K562 (cell line): ENCODE results near the gene GOT2. TPM values are rescaled to one million over a fixed set of nuclear protein-coding genes. Genes with fewer than 3 reads are reported as not detected.

Experiments used
- JUNB ChIP-seq: fragments of 450-650 bp; formaldehyde crosslinking; conservative IDR thresholded peaks from 2 replicates; pipeline ENCODE4 v1.4.0; 2020; ENCODE audit warnings: mild to moderate bottlenecking
- KDM1A ChIP-seq, 2 experiments: fragments of 450-650 bp; IDR thresholded peaks; 2 replicates each; pipeline ENCODE4 v1.6.1; 2016; ENCODE audit warnings: mild to moderate bottlenecking in 2 of 2
- KDM5B ChIP-seq: fragments of 200-600 bp; sonication (generic); IDR thresholded peaks from 2 replicates; pipeline ENCODE4 v1.6.1; 2012; ENCODE audit warnings: low read depth, mild to moderate bottlenecking, moderate library complexity, low read length, control low read depth, inconsistent platforms; ENCODE audit not compliant: insufficient replicate concordance
- KHSRP ChIP-seq: fragments of 450-650 bp; IDR thresholded peaks from 2 replicates; pipeline ENCODE4 v1.6.1; 2017
- KLF16 ChIP-seq: IDR thresholded peaks from 2 replicates; pipeline ENCODE4 v1.6.1; 2016; ENCODE audit warnings: antibody characterized with exemption
- NBN ChIP-seq: fragments of 450-650 bp; IDR thresholded peaks from 2 replicates; pipeline ENCODE4 v1.6.1; 2016; ENCODE audit warnings: low read depth, mild to moderate bottlenecking
- NCOA6 ChIP-seq: fragments of 450-650 bp; IDR thresholded peaks from 2 replicates; pipeline ENCODE4 v1.6.1; 2017; ENCODE audit warnings: mild to moderate bottlenecking
- NFYB ChIP-seq: IDR thresholded peaks from 2 replicates; pipeline ENCODE4 v1.6.1; 2011; ENCODE audit warnings: mild to moderate bottlenecking, moderate library complexity; ENCODE audit not compliant: insufficient read length; ENCODE audit errors: extremely low read depth
- NR3C1 ChIP-seq: sonication (generic); formaldehyde crosslinking; IDR thresholded peaks from 2 replicates; pipeline ENCODE4 v1.8.1; 2022; ENCODE audit warnings: missing genetic modification reagents
- POU5F1 ChIP-seq: fragments of 150-350 bp; IDR thresholded peaks from 2 replicates; pipeline ENCODE4 v1.6.1; 2014; ENCODE audit warnings: borderline replicate concordance, low read length, low read depth, mild to moderate bottlenecking; ENCODE audit not compliant: partially characterized antibody
- PPARD ChIP-seq: fragments of 250-450 bp; sonication (Bioruptor Pico); IDR thresholded peaks from 2 replicates; pipeline ENCODE4 v1.8.0; 2022; ENCODE audit warnings: inconsistent platforms, mild to moderate bottlenecking, moderate library complexity
- TCF7 ChIP-seq: sonication (generic); IDR thresholded peaks from 2 replicates; pipeline ENCODE4 v1.6.1; 2016; ENCODE audit warnings: antibody characterized with exemption, borderline replicate concordance
- ZBTB33 ChIP-seq: sonication (generic); formaldehyde crosslinking; IDR thresholded peaks from 2 replicates; pipeline ENCODE4 v1.8.1; 2023; ENCODE audit warnings: mild to moderate bottlenecking, missing genetic modification reagents
- ZFP36 ChIP-seq: fragments of 150-350 bp; IDR thresholded peaks from 2 replicates; pipeline ENCODE4 v1.6.1; 2018; ENCODE audit warnings: low read length, low read depth; ENCODE audit not compliant: partially characterized antibody
- ZNF436 ChIP-seq: fragments of 250-450, 450-650 bp; sonication (Bioruptor Pico); formaldehyde crosslinking; IDR thresholded peaks from 2 replicates; pipeline ENCODE4 v1.7.0; 2020; ENCODE audit warnings: mild to moderate bottlenecking
- ZNF584 ChIP-seq: fragments of 200-800 bp; sonication (Bioruptor generic); IDR thresholded peaks from 2 replicates; pipeline ENCODE4 v1.6.1; 2016; ENCODE audit warnings: low read depth, mild to moderate bottlenecking, missing genetic modification characterization, missing compliant biosample characterization
- polyA plus RNA-seq, 8 experiments: library from polyadenylated mRNA; depleted of rRNA in 4 of 8; stranded (reverse) in 5 of 8; unstranded in 3 of 8; fragments of >200 nt; fragmentation: Nextera tagmentation in 2 of 8; fragmentation: Illumina TruSeq in 1 of 8; extraction: Ambion mirVana in 2 of 8; extraction: Trizol in 1 of 8; gene quantifications; 2 replicates each; pipeline versions ENCODE4 v1.2.1 to v1.2.3, GENCODE V29; 2011 to 2014; ENCODE audit warnings: inconsistent platforms in 1 of 8, missing spikeins in 1 of 8
- total RNA-seq, 7 experiments: library from RNA; depleted of rRNA in 6 of 7; stranded (reverse); fragments of >200 nt in 6 of 7; fragmentation: Illumina TruSeq in 2 of 7; extraction: Trizol in 2 of 7; gene quantifications; 2 replicates each; pipeline versions ENCODE4 v1.2.1 to v1.2.3, GENCODE V29; 2011 to 2021; ENCODE audit warnings: low replicate concordance in 1 of 7
- TF ChIP-seq, protein P1 (sequence below): sonication (generic); formaldehyde crosslinking; IDR thresholded peaks from 2 replicates; pipeline ENCODE4 v1.8.0; 2022; ENCODE audit warnings: mild to moderate bottlenecking, low read depth, missing genetic modification reagents
- TF ChIP-seq, protein P2 (sequence below): fragments of 250-450 bp; sonication (Bioruptor Pico); IDR thresholded peaks from 2 replicates; pipeline ENCODE4 v1.4.0; 2020

The GOT2 gene
- total and polyA plus RNA-seq, 9 of the 15 experiments (the other 6 are each of a cell fraction or from before 2014, with no cell fraction given) = 43.1 to 190 (median 80.2) TPM

GRCh38 chr16:58733671-58734458 is at the start of gene GOT2 (continued):
- peak; percentile 67 for TF ChIP-seq KDM5B
- TF ChIP-seq ZBTB33 (CRISPR knock-in tag) = peak; percentile 70
- TF ChIP-seq ZNF436 = no peak
- TF ChIP-seq, protein P1, sequence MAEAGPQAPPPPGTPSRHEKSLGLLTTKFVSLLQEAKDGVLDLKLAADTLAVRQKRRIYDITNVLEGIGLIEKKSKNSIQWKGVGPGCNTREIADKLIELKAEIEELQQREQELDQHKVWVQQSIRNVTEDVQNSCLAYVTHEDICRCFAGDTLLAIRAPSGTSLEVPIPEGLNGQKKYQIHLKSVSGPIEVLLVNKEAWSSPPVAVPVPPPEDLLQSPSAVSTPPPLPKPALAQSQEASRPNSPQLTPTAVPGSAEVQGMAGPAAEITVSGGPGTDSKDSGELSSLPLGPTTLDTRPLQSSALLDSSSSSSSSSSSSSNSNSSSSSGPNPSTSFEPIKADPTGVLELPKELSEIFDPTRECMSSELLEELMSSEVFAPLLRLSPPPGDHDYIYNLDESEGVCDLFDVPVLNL (CRISPR knock-in tag) = peak; percentile 70; the same call in 1 of the 2 replicates
- peak; percentile 64; the same call in 1 of the 2 replicates for TF ChIP-seq NR3C1 (CRISPR knock-in tag)
- TF ChIP-seq JUNB (CRISPR knock-in tag) = no peak
- TF ChIP-seq NFYB = no peak
- TF ChIP-seq NBN = peak; percentile 55; the same call in 1 of the 2 replicates
- peak in 1 of 2 experiments; percentile 25; a peak in 1 of 4 replicates for TF ChIP-seq KDM1A (IDR thresholded peaks at IDR 0.05)
- TF ChIP-seq KLF16 = peak; percentile 49; the same call in 1 of the 2 replicates
- TF ChIP-seq NCOA6 = no peak
- TF ChIP-seq, protein P2, sequence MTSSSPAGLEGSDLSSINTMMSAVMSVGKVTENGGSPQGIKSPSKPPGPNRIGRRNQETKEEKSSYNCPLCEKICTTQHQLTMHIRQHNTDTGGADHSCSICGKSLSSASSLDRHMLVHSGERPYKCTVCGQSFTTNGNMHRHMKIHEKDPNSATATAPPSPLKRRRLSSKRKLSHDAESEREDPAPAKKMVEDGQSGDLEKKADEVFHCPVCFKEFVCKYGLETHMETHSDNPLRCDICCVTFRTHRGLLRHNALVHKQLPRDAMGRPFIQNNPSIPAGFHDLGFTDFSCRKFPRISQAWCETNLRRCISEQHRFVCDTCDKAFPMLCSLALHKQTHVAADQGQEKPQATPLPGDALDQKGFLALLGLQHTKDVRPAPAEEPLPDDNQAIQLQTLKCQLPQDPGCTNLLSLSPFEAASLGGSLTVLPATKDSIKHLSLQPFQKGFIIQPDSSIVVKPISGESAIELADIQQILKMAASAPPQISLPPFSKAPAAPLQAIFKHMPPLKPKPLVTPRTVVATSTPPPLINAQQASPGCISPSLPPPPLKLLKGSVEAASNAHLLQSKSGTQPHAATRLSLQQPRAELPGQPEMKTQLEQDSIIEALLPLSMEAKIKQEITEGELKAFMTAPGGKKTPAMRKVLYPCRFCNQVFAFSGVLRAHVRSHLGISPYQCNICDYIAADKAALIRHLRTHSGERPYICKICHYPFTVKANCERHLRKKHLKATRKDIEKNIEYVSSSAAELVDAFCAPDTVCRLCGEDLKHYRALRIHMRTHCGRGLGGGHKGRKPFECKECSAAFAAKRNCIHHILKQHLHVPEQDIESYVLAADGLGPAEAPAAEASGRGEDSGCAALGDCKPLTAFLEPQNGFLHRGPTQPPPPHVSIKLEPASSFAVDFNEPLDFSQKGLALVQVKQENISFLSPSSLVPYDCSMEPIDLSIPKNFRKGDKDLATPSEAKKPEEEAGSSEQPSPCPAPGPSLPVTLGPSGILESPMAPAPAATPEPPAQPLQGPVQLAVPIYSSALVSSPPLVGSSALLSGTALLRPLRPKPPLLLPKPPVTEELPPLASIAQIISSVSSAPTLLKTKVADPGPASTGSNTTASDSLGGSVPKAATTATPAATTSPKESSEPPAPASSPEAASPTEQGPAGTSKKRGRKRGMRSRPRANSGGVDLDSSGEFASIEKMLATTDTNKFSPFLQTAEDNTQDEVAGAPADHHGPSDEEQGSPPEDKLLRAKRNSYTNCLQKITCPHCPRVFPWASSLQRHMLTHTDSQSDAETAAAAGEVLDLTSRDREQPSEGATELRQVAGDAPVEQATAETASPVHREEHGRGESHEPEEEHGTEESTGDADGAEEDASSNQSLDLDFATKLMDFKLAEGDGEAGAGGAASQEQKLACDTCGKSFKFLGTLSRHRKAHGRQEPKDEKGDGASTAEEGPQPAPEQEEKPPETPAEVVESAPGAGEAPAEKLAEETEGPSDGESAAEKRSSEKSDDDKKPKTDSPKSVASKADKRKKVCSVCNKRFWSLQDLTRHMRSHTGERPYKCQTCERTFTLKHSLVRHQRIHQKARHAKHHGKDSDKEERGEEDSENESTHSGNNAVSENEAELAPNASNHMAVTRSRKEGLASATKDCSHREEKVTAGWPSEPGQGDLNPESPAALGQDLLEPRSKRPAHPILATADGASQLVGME (CRISPR knock-in tag) = no peak
- no peak for TF ChIP-seq PPARD (CRISPR knock-in tag)
- TF ChIP-seq POU5F1 = peak; percentile 36
- TF ChIP-seq TCF7 = peak; percentile 57; the same call in 1 of the 2 replicates
- TF ChIP-seq ZFP36 = peak; percentile 30
- TF ChIP-seq KHSRP = no peak
- TF ChIP-seq ZNF584 (CRISPR knock-in tag) = no peak
